ENCODE results near the gene ZNF827.

The ZNF827 gene

DNA sequence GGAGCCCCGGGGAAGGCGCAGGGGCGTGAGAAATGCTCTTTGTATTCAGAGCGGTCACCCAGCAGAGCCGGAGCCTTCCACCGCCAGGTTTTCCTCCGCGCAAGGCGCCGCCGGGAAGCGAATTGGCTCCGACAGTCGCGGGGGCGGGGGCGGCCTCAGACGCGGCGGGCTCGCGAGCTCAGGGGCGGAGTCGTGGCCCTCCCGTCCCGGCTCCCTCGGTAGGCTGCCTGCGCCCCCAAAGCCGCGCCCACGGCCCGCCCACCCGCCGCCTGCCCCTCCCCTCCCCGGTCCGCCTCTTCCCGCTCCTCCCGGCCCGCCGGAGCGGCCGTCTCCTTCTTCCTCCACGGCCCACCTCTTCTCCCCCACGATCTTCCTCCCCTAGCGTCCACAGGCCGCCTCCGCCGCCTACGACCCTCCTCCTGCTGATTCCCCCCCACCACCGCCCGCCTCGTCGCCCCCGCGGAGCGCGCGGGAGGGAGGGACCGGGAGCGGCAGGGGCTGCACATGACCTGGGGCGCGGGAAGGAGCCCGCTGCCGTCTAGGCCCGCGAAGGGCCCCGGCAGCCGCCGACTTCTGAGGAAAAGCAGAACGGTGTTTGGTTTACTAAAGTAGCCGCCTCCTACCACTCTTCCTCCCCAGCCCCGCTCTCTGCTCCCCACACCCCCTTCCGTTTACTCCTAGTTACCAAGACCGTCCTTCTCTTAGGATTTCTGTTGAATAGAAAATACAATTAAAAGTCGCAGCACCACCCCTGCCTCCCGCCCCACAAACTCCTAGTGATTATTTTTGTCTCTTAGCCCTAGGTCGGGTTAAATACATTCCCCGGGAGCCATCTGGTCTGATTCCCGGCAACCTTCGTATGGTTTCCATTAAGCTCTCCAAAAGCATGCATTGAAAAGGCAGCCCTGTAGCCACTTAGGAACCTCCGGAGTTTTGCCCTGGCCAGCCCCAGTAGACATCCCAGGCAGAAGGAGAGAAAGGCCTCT, 205.4 kb downstream of the ZNF827 start (continued):
- TF ChIP-seq MEIS1 (CRISPR knock-in tag; IDR thresholded peaks at IDR 0.05; ENCODE audit: borderline replicate concordance), result no peak
- TF ChIP-seq, protein P1, sequence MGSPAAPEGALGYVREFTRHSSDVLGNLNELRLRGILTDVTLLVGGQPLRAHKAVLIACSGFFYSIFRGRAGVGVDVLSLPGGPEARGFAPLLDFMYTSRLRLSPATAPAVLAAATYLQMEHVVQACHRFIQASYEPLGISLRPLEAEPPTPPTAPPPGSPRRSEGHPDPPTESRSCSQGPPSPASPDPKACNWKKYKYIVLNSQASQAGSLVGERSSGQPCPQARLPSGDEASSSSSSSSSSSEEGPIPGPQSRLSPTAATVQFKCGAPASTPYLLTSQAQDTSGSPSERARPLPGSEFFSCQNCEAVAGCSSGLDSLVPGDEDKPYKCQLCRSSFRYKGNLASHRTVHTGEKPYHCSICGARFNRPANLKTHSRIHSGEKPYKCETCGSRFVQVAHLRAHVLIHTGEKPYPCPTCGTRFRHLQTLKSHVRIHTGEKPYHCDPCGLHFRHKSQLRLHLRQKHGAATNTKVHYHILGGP (tag by site-specific recombination; IDR thresholded peaks at IDR 0.05), result no peak
- no peak for TF ChIP-seq FEZF1 (tag by site-specific recombination; IDR thresholded peaks at IDR 0.05)
- no peak for TF ChIP-seq ZNF112 (tag by site-specific recombination; IDR thresholded peaks at IDR 0.05)
- no peak for TF ChIP-seq ZNF548 (tag by site-specific recombination; IDR thresholded peaks at IDR 0.05)
- TF ChIP-seq ZBTB8A (tag by site-specific recombination; IDR thresholded peaks at IDR 0.05), result peak; percentile 82
- no peak for TF ChIP-seq ZNF621 (tag by site-specific recombination; IDR thresholded peaks at IDR 0.05)
- TF ChIP-seq ZNF133 (tag by site-specific recombination; IDR thresholded peaks at IDR 0.05), result no peak
- TF ChIP-seq ZNF48 (tag by site-specific recombination; IDR thresholded peaks at IDR 0.05), result no peak
- no peak for TF ChIP-seq ZNF221 (tag by site-specific recombination; IDR thresholded peaks at IDR 0.05; ENCODE audit: borderline replicate concordance)
- no peak for TF ChIP-seq OSR2 (tag by site-specific recombination; IDR thresholded peaks at IDR 0.05)
- TF ChIP-seq HOXD13 (CRISPR knock-in tag; IDR thresholded peaks at IDR 0.05; ENCODE audit: borderline replicate concordance), result no peak
- TF ChIP-seq SETDB1 (IDR thresholded peaks at IDR 0.05; ENCODE audit: insufficient read length, low read length), result no peak
- TF ChIP-seq ZNF10 (tag by site-specific recombination; IDR thresholded peaks at IDR 0.05), result peak; percentile 86
- TF ChIP-seq HOXA7 (CRISPR knock-in tag; IDR thresholded peaks at IDR 0.05; ENCODE audit: borderline replicate concordance), result no peak
- no peak for TF ChIP-seq ZNF416 (tag by site-specific recombination; IDR thresholded peaks at IDR 0.05)
- TF ChIP-seq ZNF585B (tag by site-specific recombination; IDR thresholded peaks at IDR 0.05), result no peak
- TF ChIP-seq, protein P2, sequence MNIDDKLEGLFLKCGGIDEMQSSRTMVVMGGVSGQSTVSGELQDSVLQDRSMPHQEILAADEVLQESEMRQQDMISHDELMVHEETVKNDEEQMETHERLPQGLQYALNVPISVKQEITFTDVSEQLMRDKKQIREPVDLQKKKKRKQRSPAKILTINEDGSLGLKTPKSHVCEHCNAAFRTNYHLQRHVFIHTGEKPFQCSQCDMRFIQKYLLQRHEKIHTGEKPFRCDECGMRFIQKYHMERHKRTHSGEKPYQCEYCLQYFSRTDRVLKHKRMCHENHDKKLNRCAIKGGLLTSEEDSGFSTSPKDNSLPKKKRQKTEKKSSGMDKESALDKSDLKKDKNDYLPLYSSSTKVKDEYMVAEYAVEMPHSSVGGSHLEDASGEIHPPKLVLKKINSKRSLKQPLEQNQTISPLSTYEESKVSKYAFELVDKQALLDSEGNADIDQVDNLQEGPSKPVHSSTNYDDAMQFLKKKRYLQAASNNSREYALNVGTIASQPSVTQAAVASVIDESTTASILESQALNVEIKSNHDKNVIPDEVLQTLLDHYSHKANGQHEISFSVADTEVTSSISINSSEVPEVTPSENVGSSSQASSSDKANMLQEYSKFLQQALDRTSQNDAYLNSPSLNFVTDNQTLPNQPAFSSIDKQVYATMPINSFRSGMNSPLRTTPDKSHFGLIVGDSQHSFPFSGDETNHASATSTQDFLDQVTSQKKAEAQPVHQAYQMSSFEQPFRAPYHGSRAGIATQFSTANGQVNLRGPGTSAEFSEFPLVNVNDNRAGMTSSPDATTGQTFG (tag by site-specific recombination; IDR thresholded peaks at IDR 0.05; ENCODE audit: borderline replicate concordance), result no peak
- TF ChIP-seq, protein P3, sequence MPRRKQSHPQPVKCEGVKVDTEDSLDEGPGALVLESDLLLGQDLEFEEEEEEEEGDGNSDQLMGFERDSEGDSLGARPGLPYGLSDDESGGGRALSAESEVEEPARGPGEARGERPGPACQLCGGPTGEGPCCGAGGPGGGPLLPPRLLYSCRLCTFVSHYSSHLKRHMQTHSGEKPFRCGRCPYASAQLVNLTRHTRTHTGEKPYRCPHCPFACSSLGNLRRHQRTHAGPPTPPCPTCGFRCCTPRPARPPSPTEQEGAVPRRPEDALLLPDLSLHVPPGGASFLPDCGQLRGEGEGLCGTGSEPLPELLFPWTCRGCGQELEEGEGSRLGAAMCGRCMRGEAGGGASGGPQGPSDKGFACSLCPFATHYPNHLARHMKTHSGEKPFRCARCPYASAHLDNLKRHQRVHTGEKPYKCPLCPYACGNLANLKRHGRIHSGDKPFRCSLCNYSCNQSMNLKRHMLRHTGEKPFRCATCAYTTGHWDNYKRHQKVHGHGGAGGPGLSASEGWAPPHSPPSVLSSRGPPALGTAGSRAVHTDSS (tag by site-specific recombination; IDR thresholded peaks at IDR 0.05), result peak; percentile 28; the same call in 1 of the 2 replicates
- peak; percentile 83 for TF ChIP-seq SP3 (tag by site-specific recombination; IDR thresholded peaks at IDR 0.05)
- no peak for TF ChIP-seq ZNF596 (tag by site-specific recombination; IDR thresholded peaks at IDR 0.05)
- TF ChIP-seq, protein P4, sequence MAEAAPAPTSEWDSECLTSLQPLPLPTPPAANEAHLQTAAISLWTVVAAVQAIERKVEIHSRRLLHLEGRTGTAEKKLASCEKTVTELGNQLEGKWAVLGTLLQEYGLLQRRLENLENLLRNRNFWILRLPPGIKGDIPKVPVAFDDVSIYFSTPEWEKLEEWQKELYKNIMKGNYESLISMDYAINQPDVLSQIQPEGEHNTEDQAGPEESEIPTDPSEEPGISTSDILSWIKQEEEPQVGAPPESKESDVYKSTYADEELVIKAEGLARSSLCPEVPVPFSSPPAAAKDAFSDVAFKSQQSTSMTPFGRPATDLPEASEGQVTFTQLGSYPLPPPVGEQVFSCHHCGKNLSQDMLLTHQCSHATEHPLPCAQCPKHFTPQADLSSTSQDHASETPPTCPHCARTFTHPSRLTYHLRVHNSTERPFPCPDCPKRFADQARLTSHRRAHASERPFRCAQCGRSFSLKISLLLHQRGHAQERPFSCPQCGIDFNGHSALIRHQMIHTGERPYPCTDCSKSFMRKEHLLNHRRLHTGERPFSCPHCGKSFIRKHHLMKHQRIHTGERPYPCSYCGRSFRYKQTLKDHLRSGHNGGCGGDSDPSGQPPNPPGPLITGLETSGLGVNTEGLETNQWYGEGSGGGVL (tag by site-specific recombination; IDR thresholded peaks at IDR 0.05), result peak; percentile 97
- TF ChIP-seq RBAK (tag by site-specific recombination; IDR thresholded peaks at IDR 0.05), result no peak

Data from HEK293 (cell line).